Ishikawa (cell line): ENCODE measurements around the gene PRODH2.

Experiments
- CEBPB ChIP-seq: IDR thresholded peaks from 2 replicates; pipeline ENCODE4 v1.6.1; 2012
- CREB1 ChIP-seq: IDR thresholded peaks from 2 replicates; pipeline ENCODE4 v1.6.1; 2012; ENCODE audit warnings: low read depth
- EGR1 ChIP-seq: IDR thresholded peaks from 2 replicates; pipeline ENCODE4 v1.6.1; 2012
- EP300 ChIP-seq: IDR thresholded peaks from 2 replicates; pipeline ENCODE4 v1.6.1; 2012; ENCODE audit warnings: borderline replicate concordance
- FOXM1 ChIP-seq: IDR thresholded peaks from 2 replicates; pipeline ENCODE4 v1.6.1; 2012; ENCODE audit warnings: low read depth, borderline replicate concordance
- NFIC ChIP-seq: IDR thresholded peaks from 2 replicates; pipeline ENCODE4 v1.6.1; 2012
- RAD21 ChIP-seq: IDR thresholded peaks from 2 replicates; pipeline ENCODE4 v1.6.1; 2012; ENCODE audit warnings: low read depth
- REST ChIP-seq: IDR thresholded peaks from 2 replicates; pipeline ENCODE4 v1.6.1; 2012; ENCODE audit warnings: low read depth, mild to moderate bottlenecking
- TAF1 ChIP-seq: IDR thresholded peaks from 2 replicates; pipeline ENCODE4 v1.6.1; 2012; ENCODE audit warnings: low read depth, mild to moderate bottlenecking
- TCF12 ChIP-seq: IDR thresholded peaks from 2 replicates; pipeline ENCODE4 v1.6.1; 2012; ENCODE audit warnings: low read depth
- TEAD4 ChIP-seq: IDR thresholded peaks from 2 replicates; pipeline ENCODE4 v1.6.1; 2012
- USF1 ChIP-seq: IDR thresholded peaks from 2 replicates; pipeline ENCODE4 v1.6.1; 2012
- YY1 ChIP-seq: IDR thresholded peaks from 2 replicates; pipeline ENCODE4 v1.6.1; 2012; ENCODE audit warnings: low read depth
- ZBTB7A ChIP-seq: IDR thresholded peaks from 2 replicates; pipeline ENCODE4 v1.6.1; 2012; ENCODE audit warnings: low read depth
- TF ChIP-seq, protein P1 (sequence below): IDR thresholded peaks from 2 replicates; pipeline ENCODE4 v1.6.1; 2012

PRODH2 gene

DNA sequence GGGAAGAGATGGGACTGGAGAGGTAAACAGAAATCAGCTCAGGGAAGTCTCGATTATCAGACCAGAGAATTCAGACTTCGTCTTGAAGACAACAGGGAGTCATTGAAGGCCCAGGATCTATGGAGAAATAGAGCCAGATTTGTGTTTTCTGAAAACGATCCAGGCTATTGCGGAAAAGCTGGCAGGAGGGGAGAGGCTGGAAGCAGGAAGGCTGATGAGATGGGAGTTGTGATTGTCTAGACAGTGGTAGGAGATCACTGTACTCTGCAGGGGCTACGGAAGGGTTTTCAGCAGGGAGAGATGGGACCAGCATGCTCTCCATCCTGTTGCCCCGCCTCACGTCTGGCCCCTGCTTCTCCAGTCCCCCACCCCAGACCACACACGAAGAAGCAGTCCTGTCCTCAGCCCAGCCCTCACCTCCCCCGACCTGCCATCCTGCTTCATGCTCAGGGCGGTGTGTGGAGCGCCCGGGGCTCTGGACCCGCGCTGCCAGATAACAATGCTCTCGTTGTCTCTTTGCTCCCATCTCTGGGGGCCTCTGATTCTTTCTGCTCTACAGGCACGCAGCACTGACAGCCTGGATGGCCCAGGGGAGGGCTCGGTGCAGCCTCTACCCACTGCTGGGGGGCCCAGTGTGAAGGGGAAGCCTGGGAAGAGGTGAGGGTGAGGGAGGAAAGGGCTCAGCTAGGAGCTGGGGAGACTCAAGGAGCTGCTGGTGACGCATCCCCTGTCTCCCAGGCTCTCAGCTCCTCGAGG lies 35.4 kb downstream of the PRODH2 start:
- TF ChIP-seq EGR1 (no peak), YY1 (no peak), FOXM1 (no peak), EP300 (no peak), TAF1 (no peak), REST (no peak), CEBPB (no peak), CREB1 (no peak), ZBTB7A (no peak), NFIC (no peak), TCF12 (no peak), RAD21 (no peak), USF1 (no peak), TEAD4 (no peak)
- TF ChIP-seq, protein P1, sequence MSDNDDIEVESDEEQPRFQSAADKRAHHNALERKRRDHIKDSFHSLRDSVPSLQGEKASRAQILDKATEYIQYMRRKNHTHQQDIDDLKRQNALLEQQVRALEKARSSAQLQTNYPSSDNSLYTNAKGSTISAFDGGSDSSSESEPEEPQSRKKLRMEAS, result no peak

- TF ChIP-seq TAF1 (no peak), ZBTB7A (no peak), REST (no peak), FOXM1 (no peak), TEAD4 (no peak), EP300 (no peak), RAD21 (no peak), CEBPB (no peak), EGR1 (no peak), TCF12 (no peak), CREB1 (no peak)
Measured at GRCh38 chr19:35776102-35776788, 36.4 kb downstream of the PRODH2 start.

GRCh38 chr19:35775298-35776101 lies 37.1 kb downstream of the PRODH2 start, which contains the start of gene ARHGAP33:
Gene ARHGAP33, plus strand, starts transcription at chr19:35775564. Its CDS starts 95 bp downstream, at chr19:35775659.
- TF ChIP-seq EGR1 (no peak), YY1 (peak; percentile 76), CEBPB (no peak), FOXM1 (no peak), TAF1 (no peak)
- TF ChIP-seq, protein P1, result no peak

DNA sequence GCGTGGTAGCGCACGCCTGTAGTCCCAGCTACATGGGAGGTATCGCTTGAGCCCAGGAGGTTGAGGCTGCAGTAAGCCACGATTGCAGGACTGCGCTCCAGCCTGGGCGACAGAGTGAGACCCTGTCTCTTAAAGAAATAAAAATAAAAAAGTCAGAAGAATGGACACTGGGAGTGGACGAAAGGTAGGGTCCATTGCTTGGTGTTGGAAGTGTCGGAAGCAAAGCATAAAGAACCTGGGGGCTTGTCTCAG lies 37.7 kb downstream of the PRODH2 start:
- no peak for TF ChIP-seq CREB1
- TF ChIP-seq RAD21, result no peak
- TF ChIP-seq ZBTB7A, result no peak; the same call in 1 of the 2 replicates

GRCh38 chr19:35774274-35775045 lies 38.2 kb downstream of the PRODH2 start:
- no peak for TF ChIP-seq EGR1
- no peak for TF ChIP-seq CREB1
- no peak for TF ChIP-seq TEAD4
- TF ChIP-seq FOXM1, result no peak
- no peak for TF ChIP-seq EP300
- TF ChIP-seq ZBTB7A, result 0 out of 2 replicates have a peak, but pooled peaks have one; percentile 29
- TF ChIP-seq NFIC, result no peak
- TF ChIP-seq CEBPB, result no peak
